LNCAP (cell line): ENCODE results near the gene MYADML2.

Source experiments
- TF ChIP-seq, protein P1 (sequence below): fragments of 450-650 bp; IDR thresholded peaks from 2 replicates; pipeline ENCODE4 v1.5.1; 2017; ENCODE audit warnings: mild to moderate bottlenecking

Gene MYADML2

DNA sequence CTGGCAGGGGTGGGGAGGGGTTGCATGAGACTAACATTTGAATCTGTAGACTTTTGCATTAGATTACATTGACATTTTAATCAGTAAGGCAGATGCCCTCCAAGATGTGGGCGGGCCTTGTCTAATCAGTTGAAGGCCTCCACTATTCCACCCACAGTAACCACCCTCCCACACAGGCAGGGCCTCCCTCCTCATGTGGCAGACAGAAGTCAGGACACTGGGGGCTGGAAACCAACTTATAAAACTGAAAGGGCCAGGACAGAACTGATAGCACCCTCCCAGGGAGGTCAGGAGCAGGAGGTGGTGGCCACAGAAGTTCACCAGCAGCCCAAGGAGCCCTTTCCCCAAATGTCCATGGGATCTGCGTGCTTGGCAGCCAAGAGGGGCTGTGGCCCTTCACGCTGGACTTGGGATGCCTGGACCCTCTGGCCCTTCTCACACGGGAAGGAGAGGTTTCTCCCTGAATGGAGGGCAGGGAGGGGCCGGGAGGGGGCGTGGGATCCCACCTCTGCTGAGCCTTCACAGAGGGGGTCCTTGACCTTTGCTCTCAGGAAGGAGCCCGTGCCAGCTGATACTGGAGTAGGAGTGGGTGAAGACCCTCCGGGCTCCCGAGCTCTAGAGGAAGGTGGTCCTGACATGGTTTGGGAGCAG lies 14.6 kb downstream of the MYADML2 start:
- TF ChIP-seq, protein P1, sequence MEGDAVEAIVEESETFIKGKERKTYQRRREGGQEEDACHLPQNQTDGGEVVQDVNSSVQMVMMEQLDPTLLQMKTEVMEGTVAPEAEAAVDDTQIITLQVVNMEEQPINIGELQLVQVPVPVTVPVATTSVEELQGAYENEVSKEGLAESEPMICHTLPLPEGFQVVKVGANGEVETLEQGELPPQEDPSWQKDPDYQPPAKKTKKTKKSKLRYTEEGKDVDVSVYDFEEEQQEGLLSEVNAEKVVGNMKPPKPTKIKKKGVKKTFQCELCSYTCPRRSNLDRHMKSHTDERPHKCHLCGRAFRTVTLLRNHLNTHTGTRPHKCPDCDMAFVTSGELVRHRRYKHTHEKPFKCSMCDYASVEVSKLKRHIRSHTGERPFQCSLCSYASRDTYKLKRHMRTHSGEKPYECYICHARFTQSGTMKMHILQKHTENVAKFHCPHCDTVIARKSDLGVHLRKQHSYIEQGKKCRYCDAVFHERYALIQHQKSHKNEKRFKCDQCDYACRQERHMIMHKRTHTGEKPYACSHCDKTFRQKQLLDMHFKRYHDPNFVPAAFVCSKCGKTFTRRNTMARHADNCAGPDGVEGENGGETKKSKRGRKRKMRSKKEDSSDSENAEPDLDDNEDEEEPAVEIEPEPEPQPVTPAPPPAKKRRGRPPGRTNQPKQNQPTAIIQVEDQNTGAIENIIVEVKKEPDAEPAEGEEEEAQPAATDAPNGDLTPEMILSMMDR = no peak

DNA sequence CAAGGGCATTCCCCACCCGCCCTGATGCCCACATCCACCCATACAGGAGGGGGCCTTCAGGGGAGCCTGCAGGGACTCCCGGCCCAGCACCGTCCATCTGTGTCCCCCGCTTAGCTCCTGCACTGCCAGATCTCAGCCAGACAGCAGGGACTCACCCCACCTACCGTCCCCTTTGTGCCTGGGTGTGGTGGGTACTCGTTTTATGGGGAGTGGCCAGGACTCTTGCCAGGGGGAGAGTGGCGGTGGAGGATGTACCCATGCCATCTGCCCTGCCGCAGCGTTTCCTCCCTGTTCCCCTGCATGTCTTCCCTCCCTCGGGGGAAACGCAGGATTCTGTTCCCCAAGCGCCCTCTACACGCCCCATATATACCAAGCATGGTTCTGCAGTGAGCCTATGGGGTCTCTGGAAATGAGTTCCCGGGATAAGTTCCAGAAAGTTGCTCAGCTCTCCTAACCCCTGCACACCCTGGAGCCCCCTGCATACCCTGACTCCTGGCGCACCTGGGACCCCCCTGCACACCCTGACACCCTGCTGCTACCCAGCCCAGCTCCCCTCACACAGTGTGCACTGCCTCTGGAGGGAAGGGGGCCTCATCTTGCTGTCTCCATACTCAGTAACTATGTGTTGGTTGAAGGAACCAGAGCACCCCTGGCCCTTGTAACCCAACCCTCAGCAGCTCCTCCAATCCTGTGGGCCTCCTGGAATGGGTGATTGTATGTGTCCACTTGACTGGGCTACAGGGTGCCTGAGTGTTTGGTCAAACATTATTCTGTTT lies 15.3 kb downstream of the MYADML2 start:
- TF ChIP-seq, protein P1 = no peak

DNA sequence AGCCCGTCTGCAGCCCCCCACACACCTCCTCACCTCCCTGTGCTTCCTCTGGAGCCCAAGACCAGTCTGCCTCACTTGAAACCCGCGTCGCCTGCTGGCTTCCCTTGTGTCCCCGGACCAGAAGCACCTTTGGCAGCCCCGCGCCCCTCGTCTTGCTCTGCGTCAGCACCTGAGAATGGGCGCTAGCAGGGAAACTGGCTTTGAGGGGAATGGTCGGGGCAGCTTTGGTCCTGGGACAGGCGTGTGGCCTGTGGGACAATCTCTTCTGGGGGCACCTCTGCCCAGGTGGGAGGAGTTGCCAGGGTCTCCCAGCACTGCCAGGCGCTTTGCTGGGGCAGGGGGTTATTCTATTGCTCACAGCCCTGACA lies 15.9 kb downstream of the MYADML2 start:
- TF ChIP-seq, protein P1 = no peak

DNA sequence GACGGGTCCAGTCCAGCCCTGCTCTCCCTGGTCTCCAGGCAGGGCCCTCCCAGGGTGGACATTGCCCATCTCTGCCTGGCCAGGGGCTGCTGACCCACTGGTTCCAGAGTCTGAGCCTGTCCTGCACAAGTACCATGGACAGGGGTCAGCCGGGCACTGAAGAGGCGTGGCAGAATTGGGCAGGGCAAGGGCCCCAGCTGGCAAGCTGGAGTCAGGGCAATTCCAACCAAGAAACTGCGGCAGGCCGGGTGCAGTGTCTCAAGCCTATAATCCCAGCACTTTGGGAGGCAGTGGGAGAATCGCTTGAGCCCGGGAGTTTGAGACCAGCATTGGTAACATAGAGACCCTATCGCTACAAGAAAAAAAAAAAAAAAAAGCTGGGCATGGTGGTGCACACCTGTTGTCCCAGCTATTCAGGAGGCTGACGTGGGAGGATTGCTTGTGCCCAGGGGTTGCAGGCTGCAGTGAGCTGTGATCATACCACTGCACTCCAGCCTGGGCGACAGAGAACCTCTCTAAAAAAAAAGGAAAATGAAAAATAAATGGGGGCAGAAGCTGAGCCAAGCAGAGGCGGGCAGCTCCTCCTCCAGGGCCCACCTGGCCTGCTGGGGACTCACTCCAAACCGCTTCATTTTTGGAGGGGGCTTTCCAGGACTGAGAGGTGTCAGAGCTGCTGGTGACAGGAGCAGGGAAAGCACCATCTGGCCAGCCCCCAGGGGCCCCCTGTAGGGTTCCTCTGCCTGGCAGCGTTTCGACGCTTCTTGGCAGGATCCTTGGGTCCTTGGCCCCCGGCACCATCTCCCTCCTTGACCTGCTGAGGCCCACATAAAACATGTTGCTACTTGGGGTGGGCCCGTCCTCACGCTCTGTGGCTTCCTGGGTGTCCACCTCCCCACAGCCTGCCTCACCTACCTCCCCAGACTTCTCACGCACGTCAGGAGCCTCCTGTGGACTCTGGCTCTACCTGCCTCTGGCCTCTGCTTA lies 16.6 kb downstream of the MYADML2 start:
- TF ChIP-seq, protein P1 = no peak

DNA sequence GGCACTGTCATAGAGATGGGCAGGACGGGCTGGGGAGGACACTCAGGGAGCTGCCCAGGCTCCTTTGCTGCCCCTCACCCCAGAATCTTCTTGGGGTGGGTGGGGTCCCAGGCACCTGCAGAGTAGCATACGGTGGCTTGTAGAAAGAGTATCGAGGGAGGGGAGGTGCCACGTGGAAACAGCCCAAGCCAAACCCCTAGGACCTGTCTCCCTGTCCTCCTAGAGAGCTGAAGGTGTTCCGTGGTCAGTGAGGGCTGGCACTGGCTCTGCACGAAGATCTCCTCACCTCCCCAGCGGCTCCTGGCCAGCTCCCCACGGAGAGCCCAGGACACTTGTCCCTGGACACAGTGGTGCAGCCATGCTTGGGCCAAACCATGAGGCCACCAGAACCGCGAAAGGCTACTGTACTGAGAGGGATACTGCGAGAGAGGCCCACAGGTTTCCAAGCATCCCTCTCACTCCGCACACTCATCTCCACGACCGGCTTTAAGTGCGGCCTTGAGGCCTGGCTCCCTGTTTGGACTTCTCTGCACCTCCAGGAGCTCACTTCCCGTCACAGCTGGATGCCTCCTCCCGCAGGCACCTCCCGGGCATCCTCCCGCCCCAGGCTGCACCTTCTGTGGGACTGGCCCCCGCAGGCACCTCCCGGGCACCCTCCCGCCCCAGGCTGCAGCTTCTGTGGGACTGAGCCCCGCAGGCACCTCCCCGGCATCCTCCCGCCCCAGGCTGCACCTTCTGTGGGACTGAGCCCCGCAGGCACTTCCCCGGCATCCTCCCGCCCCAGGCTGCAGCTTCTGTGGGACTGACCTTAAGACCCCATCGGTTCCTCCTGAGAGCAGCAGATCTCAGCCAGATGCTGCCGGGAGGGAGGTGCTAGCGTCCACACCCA lies 17.5 kb downstream of the MYADML2 start:
- TF ChIP-seq, protein P1 = no peak

DNA sequence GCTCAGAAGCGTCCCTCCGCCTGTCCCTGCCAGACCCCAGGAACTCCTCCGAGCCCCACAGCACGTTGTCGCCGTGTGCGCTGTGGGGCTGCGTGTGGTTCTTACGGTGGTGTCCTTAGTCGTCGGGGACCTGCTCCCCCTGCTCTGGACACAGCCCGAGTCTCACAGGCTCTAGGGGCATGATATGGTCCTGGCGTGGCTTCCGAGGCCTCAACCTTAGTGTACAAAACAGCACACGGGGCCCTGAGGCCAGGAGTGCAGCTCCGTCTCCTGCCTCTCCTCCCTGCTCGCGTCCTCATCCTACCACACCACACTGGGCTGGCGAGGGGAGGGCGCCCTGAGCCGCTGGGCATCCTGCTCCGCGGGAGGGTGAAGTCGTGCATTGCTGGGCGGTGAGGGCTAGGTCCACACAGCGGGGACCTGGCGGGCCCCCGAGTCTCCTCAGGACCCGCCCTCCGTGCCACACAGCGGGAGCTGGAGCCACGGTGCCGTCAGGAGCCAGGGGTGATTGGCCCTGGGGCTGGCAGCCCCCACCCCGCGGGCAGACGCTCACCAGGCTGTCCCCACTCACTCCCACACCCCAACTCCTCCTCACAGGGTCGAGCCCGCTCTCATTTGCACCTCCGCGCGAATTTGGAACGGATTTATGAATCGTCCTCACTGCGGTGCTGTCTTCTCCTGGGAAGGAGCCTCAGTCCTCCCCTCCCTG lies 18.3 kb downstream of the MYADML2 start:
- TF ChIP-seq, protein P1 = no peak
